Right lobe of liver (tissue), 4 donors: ENCODE measurements around the gene TSC22D1.

Experiments
- POLR2A ChIP-seq: fragments of 450-650 bp; IDR thresholded peaks from one replicate; pipeline ENCODE4 v1.6.1; 2017; ENCODE audit warnings: antibody characterized with exemption, mild to moderate bottlenecking
- TF ChIP-seq, protein P1 (sequence below), 4 donors: fragments of 200-600 bp in 3 of 4; fragments of 450-650 bp in 1 of 4; IDR thresholded peaks; one replicate each; pipeline versions ENCODE4 v1.5.1 to v1.8.0; 2016 to 2022; ENCODE audit warnings: antibody characterized with exemption in 4 of 4, mild to moderate bottlenecking in 2 of 4
- donor health status: DM: no; HTN: no; CAD: no.
- donor health status: DM: no; HTN: no; CAD: no.
- donor health status: DM: no; HTN: yes; CAD: no.

DNA sequence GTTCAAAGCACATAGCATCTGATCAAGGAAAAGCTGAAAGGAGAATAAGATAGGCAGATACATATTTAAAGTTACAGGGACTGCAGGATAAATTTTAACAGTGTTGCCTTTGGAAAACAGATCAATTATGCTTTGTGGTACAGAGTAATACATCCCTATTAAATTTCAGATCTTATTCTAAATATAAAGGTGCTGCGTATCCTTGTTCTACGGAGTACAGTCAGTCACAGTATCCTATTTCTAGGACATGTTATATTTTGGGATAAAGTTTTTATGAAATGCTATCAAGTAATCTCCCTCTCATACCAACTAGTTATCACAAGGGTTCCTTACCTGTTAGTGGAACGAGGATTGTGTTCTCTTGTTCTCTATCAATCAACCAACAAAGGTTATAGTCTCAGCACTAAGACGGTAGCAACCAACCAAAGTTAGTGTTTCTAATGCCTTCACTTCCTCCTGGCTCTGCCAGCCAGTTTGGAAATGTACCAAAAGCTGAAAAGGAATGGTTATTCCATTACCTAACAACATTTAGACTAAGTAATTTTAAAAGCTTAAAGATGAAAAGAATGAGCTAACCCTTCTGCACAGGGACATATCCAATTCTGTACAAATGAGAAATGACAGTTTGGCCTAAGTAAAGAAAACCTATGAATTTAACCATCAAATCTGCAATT lies 35.2 kb downstream of the TSC22D1 start:
- TF ChIP-seq, protein P1, sequence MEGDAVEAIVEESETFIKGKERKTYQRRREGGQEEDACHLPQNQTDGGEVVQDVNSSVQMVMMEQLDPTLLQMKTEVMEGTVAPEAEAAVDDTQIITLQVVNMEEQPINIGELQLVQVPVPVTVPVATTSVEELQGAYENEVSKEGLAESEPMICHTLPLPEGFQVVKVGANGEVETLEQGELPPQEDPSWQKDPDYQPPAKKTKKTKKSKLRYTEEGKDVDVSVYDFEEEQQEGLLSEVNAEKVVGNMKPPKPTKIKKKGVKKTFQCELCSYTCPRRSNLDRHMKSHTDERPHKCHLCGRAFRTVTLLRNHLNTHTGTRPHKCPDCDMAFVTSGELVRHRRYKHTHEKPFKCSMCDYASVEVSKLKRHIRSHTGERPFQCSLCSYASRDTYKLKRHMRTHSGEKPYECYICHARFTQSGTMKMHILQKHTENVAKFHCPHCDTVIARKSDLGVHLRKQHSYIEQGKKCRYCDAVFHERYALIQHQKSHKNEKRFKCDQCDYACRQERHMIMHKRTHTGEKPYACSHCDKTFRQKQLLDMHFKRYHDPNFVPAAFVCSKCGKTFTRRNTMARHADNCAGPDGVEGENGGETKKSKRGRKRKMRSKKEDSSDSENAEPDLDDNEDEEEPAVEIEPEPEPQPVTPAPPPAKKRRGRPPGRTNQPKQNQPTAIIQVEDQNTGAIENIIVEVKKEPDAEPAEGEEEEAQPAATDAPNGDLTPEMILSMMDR (IDR thresholded peaks at IDR 0.05) = no peak
- TF ChIP-seq POLR2A = no peak
